Measurements from ENCODE around the gene TAS2R31.

TAS2R31 gene

GRCh38 chr12:10994307-10994706, 36.9 kb downstream of the TAS2R31 start:
- FAIRE-seq: no peak

- no peak for FAIRE-seq
Observed at GRCh38 chr12:10989107-10989506, 42.1 kb downstream of the TAS2R31 start.

- FAIRE-seq: no peak
Observed at GRCh38 chr12:10986812-10987211, 44.4 kb downstream of the TAS2R31 start, which contains the start of gene TAS2R50. TAS2R50 (minus strand) TSS chr12:10986912; CDS start chr12:10986860, 52 bp downstream.

- no peak for FAIRE-seq
Observed at GRCh38 chr12:10982244-10982643, 49.0 kb downstream of the TAS2R31 start.

Data from TTC549 (cell line).